Nephron progenitor cell (in vitro differentiated cells): ENCODE measurements around the gene OR6C75.
A peak's percentile ranks its signal among the peaks of the same experiment; 100 is the strongest.
"Not testable (repeated sequence)": the region's sequence is repeated elsewhere in the genome, so short reads cannot be mapped to it uniquely, and the experiment has no call there.

ENCODE experiments used
- DNase-seq: peaks from one replicate; pipeline ENCODE4 v3.0.0; 2021
- H3K27ac Mint-ChIP-seq: 2 replicates; pipeline ENCODE4 v1.8.0; 2021; ENCODE audit warnings: mild to moderate bottlenecking, moderate library complexity, mixed read lengths
- H3K27me3 Mint-ChIP-seq: 2 replicates; pipeline ENCODE4 v1.8.0; 2021; ENCODE audit warnings: mild to moderate bottlenecking, low read depth, mixed read lengths; ENCODE audit not compliant: poor library complexity
- H3K36me3 Mint-ChIP-seq: 2 replicates; pipeline ENCODE4 v1.8.0; 2021; ENCODE audit warnings: low read depth, mixed read lengths
- H3K4me1 Mint-ChIP-seq: 2 replicates; pipeline ENCODE4 v1.8.0; 2021; ENCODE audit warnings: mixed read lengths
- H3K4me3 Mint-ChIP-seq: 2 replicates; pipeline ENCODE4 v1.8.0; 2021; ENCODE audit warnings: mild to moderate bottlenecking, moderate library complexity, mixed read lengths
- H3K9me3 Mint-ChIP-seq: 2 replicates; pipeline ENCODE4 v1.8.0; 2021; ENCODE audit warnings: mild to moderate bottlenecking, moderate library complexity, mixed read lengths
- TF ChIP-seq, protein P1 (sequence below): fragments of 200-600 bp; sonication (generic); IDR thresholded peaks from 2 replicates; pipeline ENCODE4 v1.5.0; 2021; ENCODE audit warnings: antibody characterized with exemption

OR6C75 gene

GRCh38 chr12:55407866-55408265 lies 45.1 kb downstream of the OR6C75 start:
- TF ChIP-seq, protein P1, sequence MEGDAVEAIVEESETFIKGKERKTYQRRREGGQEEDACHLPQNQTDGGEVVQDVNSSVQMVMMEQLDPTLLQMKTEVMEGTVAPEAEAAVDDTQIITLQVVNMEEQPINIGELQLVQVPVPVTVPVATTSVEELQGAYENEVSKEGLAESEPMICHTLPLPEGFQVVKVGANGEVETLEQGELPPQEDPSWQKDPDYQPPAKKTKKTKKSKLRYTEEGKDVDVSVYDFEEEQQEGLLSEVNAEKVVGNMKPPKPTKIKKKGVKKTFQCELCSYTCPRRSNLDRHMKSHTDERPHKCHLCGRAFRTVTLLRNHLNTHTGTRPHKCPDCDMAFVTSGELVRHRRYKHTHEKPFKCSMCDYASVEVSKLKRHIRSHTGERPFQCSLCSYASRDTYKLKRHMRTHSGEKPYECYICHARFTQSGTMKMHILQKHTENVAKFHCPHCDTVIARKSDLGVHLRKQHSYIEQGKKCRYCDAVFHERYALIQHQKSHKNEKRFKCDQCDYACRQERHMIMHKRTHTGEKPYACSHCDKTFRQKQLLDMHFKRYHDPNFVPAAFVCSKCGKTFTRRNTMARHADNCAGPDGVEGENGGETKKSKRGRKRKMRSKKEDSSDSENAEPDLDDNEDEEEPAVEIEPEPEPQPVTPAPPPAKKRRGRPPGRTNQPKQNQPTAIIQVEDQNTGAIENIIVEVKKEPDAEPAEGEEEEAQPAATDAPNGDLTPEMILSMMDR: no peak
- Mint-ChIP-seq H3K27ac (no peak overlapping the region), H3K36me3 (no peaks in the 10 kb centered on the region), H3K9me3 (peaks cover 11% of the 10 kb centered on the region), H3K27me3 (peaks cover 2% of the 10 kb centered on the region), H3K4me1 (no peaks in the 10 kb centered on the region), H3K4me3 (no peak overlapping the region)
- DNase-seq: no peak

GRCh38 chr12:55409133-55409532 lies 46.4 kb downstream of the OR6C75 start:
- not testable (repeated sequence) for DNase-seq, H3K36me3 Mint-ChIP-seq, H3K27me3 Mint-ChIP-seq, H3K4me1 Mint-ChIP-seq, H3K4me3 Mint-ChIP-seq, H3K27ac Mint-ChIP-seq, H3K9me3 Mint-ChIP-seq

DNA sequence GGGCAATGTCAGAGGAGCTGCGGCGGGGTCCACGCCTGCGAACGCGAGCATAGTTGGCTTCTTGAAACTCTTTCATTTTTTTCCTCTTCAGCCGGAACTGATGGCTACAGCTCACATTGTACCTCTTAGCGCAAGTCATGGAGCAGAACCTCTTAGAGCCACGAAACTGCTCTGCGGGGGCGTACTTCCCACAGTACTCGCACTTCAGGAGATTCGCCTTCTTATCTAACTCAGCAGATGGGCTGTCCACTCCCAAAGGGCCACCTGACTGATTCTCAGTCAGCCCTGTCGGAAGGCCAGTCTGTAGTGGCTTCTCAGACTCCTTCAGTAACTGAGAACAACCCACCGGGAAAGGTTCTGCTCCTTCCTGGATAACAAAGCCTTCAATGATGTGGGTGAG lies 49.4 kb downstream of the OR6C75 start:
- Mint-ChIP-seq H3K9me3 (peaks cover 26% of the 10 kb centered on the region), H3K36me3 (peaks cover 10% of the 10 kb centered on the region)
- DNase-seq, H3K27me3 Mint-ChIP-seq, H3K27ac Mint-ChIP-seq, H3K4me3 Mint-ChIP-seq, H3K4me1 Mint-ChIP-seq: not testable (repeated sequence)

DNA sequence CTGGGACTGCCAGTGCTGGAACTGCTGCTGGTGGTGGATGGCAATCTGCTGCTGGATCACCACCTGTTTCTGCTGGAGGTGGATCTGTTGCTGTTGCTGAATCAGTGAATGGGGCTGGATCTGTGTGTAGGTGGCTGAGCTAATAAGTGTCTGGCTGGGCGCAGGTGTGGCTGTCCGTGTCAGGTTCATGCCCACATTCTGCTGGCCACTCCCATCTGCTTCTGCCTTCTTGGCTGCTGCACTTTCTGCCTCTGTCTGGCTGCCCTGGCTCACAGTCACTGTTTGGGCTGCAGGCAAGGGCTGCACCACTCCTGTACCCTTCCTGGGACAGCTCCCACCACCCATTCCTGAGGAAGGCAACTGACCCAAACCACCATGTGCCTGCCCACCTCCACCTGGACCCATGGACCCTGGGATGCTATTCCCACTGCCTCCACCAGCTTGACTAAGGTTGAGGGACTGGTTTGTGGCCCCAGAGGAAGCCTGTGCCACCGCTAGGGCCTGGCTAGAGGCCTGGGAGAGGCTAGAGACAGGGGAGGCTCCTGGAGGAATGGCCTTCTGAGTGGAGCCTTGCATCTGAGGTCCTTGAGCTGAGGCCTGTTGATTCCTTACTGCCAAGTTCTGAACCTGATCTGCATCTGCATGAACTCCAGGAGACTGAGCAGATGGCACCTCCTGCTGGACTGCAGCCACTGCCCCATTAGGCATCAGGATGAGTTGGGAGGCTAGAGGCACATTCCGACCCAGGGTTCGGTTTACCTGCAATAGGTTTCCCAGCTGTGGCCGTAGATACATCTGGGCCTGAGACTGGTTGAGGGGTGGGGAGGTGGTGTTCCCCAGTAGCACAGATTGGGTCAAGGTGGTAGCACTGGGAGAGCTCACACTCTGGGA lies 51.0 kb downstream of the OR6C75 start:
- not testable (repeated sequence) for H3K4me1 Mint-ChIP-seq, H3K4me3 Mint-ChIP-seq, H3K27me3 Mint-ChIP-seq, DNase-seq, H3K27ac Mint-ChIP-seq
- peaks cover 12% of the 10 kb centered on the region for H3K36me3 Mint-ChIP-seq
- H3K9me3 Mint-ChIP-seq: peaks cover 23% of the 10 kb centered on the region

- H3K27me3 Mint-ChIP-seq, H3K4me1 Mint-ChIP-seq, H3K4me3 Mint-ChIP-seq: not testable (repeated sequence)
- DNase-seq: peak; percentile 10
- H3K36me3 Mint-ChIP-seq: peaks cover 12% of the 10 kb centered on the region
- peak overlapping the region; percentile 61 for H3K27ac Mint-ChIP-seq
- H3K9me3 Mint-ChIP-seq: peaks cover 23% of the 10 kb centered on the region
Observed at GRCh38 chr12:55414396-55414823, 51.6 kb downstream of the OR6C75 start.

DNA sequence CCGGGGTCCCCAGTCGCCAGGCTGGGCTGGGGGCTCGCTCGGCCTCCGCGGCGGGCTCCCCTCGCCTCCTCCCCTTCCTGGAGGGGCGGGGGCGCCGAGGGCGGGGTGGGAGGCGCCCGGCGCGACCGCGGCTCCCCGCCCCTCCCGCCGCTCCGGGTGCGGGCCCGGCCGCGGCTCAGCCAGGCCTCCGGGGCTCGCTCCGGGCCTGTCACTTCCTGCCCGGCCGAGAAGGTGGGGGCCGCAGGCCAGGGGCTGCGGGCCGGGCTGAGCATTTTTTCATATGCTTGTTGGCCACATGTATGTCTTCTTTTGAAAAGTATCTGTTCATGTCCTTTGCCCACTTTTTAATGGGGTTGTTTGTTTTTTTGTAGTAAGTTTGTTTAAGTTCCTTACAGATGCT lies 52.1 kb downstream of the OR6C75 start:
- not testable (repeated sequence) for DNase-seq, H3K27me3 Mint-ChIP-seq, H3K4me1 Mint-ChIP-seq
- H3K36me3 Mint-ChIP-seq: peaks cover 12% of the 10 kb centered on the region
- H3K4me3 Mint-ChIP-seq: peak overlapping the region; percentile 66
- H3K9me3 Mint-ChIP-seq: peaks cover 23% of the 10 kb centered on the region
- H3K27ac Mint-ChIP-seq: peak overlapping the region; percentile 29

GRCh38 chr12:55416961-55417360 lies 54.2 kb downstream of the OR6C75 start:
- no peak overlapping the region for H3K27ac Mint-ChIP-seq
- no peak overlapping the region for H3K4me3 Mint-ChIP-seq

More at GRCh38 chr12:55416961-55417360, 54.2 kb downstream of the OR6C75 start:
- Mint-ChIP-seq H3K36me3 (peaks cover 12% of the 10 kb centered on the region), H3K9me3 (peaks cover 23% of the 10 kb centered on the region), H3K27me3 (no peaks in the 10 kb centered on the region), H3K4me1 (no peaks in the 10 kb centered on the region)
- TF ChIP-seq, protein P1: no peak
- no peak for DNase-seq
